ENCODE measurements around the gene ATR.

The ATR gene

GRCh38 chr3:142578329-142579223, at the start of gene ATR:
Gene ATR, minus strand, starts transcription at chr3:142578733. Its CDS starts 29 bp downstream, at chr3:142578704.
- DNase-seq (ENCODE audit: low spot score), result peak; percentile 96
- TF ChIP-seq CTCF (IDR thresholded peaks at IDR 0.05; ENCODE audit: borderline replicate concordance, control extremely low read depth, extremely low read depth, insufficient read depth, missing control alignments), result no peak
- in situ Hi-C loops (cut with MboI; ENCODE audit: low sequenced_read_pairs, unreplicated experiment), result loop anchor here (10.0 kb wide), 1 partner anchor 416 kb away; no protein-coding TSS in a partner anchor

- TF ChIP-seq CTCF (IDR thresholded peaks at IDR 0.05; ENCODE audit: borderline replicate concordance, control extremely low read depth, extremely low read depth, insufficient read depth, missing control alignments), result no peak
- DNase-seq (ENCODE audit: low spot score), result no peak
- in situ Hi-C loops (cut with MboI; ENCODE audit: low sequenced_read_pairs, unreplicated experiment), result no loop called here
Observed at GRCh38 chr3:142626971-142627370, 48.4 kb upstream of the ATR start.

DNA sequence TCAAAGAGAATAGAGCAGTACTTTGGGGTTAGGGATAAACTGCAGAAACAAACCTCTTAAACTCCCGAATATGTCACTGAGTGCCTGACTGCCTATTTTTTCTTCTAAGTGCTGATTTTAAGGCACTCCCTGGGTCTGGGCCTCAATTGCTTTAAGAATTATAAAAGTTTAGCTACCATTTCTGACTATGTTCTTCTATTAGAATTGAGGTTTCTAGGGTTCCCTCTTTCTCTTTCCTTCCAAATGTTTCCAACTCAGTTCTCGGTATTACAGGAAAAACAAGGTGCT, 46.6 kb upstream of the ATR start:
- in situ Hi-C loops (cut with MboI; ENCODE audit: low sequenced_read_pairs, unreplicated experiment), result no loop called here
- TF ChIP-seq CTCF (IDR thresholded peaks at IDR 0.05; ENCODE audit: borderline replicate concordance, control extremely low read depth, extremely low read depth, insufficient read depth, missing control alignments), result no peak
- DNase-seq (ENCODE audit: low spot score), result no peak

DNA sequence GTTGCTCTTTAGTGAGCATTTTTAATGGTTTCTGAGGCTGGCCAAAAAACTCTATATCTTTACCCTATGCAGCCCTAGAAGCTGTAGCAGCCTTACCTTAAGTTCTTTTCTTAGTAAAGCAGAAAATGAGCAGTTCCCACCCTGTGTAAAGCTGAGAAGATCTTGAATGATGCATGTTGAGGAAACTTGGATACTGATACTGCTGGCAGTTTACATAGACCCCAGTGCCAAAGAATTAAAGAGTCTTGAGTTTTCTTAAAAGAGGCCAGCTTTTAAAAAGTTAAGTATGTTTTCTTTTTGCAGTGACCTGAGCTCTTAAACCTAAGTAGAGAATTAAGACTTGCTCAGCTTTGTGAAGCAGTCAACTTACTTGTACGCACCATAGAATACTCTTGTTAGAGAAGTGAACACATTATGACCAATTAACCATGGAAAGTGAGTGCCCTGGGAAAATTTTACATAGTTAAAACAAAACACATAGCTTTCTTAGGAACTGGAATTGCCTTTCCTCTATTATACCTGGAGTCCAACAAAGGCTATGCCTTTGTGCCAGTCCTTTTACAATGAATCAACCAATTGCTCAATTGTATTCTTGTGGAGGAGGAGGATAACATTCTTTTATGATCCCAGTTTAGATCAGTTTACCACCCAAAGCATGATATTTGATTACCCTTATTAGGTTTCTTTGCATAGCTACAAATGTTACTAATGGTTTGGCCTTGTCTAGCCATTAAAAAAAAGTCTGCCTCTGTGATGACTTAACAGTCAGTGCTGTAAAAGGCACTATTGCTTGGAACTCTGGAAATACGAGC, 46.0 kb upstream of the ATR start:
- in situ Hi-C loops (cut with MboI; ENCODE audit: low sequenced_read_pairs, unreplicated experiment), result no loop called here
- no peak for TF ChIP-seq CTCF (IDR thresholded peaks at IDR 0.05; ENCODE audit: borderline replicate concordance, control extremely low read depth, extremely low read depth, insufficient read depth, missing control alignments)
- DNase-seq (ENCODE audit: low spot score), result no peak

DNA sequence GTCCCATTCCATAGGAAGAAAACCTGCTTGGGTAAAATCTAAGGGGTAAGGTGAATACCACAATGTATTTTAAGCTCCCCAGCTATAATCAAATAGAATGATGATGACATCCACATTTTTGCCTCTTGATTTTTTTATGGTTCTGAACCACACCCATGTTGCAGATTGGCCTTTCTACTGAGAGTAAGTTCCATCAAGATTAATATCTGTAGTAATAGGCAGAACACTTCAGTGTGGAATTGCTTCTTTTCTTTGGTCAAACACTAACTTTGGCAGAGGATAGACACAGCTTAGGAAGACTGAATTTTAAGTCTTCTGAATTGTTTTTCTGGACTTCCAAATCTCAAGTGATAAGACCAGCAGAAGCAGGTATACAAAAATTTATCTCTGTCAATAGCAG, 44.7 kb upstream of the ATR start:
- in situ Hi-C loops (cut with MboI; ENCODE audit: low sequenced_read_pairs, unreplicated experiment), result no loop called here

More for the DNA sequence above, 44.7 kb upstream of the ATR start:
- DNase-seq (ENCODE audit: low spot score), result no peak
- no peak for TF ChIP-seq CTCF (IDR thresholded peaks at IDR 0.05; ENCODE audit: borderline replicate concordance, control extremely low read depth, extremely low read depth, insufficient read depth, missing control alignments)

Data from GM13976 (cell line).